GM19395 (cell line): ENCODE results near the gene GRM2.

Source experiments
- ATAC-seq: cut with Tn5 transposase; IDR thresholded peaks from one replicate; pipeline ENCODE4 v1.9.1; 2021; ENCODE audit warnings: mild to moderate bottlenecking, moderate library complexity; ENCODE audit not compliant: unreplicated experiment

GRM2 gene

DNA sequence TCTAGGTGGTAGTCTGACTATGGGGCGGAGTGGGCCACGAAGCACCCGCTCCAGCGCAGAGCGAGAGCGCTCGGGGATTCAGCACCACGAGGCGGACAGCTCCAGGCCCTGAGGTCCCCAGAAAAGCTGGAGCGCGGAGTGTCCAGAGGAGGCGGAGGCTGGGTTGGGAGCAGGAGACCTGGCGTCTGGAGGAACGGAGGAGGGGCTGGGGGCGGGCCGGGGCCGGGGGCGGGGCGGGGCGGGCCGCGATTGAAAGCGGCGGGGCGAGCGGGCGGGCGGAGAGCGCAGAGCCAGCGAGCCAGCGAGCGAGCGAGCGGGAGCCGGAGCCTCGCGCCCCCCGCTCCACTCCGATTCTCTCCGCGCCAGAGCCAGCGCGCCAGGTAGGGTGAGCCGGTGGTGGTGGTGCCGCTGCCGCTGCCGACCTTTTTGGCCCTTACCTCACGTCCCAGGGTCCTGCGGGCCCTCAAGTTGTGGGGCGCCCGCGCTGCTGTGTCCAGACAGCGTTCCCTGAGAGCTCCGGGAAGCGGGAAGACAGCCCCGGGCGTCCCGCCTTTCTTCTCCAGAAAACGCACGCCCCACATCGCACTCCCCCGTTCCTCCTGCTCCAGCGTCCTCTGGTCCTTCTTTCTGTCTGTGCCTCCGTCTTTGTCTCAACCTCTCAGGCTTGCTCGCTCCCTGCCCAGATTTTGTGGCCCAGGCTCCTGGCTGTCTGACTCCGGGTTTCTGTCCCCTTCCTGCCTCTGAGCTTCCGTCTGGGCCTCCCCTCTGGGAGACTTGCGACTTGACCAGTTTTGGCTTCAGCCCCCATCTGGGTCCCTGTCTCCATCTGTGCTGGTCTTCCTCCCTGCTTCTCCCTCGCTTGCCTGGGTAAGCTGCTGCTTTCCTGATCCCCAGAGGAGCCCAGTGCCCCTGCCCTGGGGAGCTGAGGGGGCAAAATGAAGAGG lies at the start of gene GRM2:
Gene GRM2, plus strand, starts transcription at position 281 of the 944 bp plus-strand sequence. CDS start 1,916 bp downstream, outside the sequence.
- ATAC-seq: no peak

DNA sequence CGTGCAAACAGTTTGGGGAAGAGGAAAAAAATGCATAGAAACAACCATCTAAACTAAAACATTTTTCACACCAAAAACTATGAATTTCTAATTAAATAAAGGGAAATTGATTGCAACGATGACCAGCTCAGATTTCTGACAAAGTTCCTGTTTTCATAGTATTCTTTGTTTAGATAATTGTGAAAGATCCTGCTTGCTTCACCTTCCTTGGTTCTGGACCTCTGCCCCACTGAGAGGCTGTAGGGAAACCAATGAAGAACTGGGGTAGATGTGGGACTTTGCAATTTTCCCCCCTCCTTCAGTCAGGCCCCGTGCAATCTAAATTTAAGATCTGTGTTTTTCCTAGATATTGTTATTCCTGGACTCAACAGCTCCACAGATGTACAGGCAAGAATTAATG lies 49.6 kb upstream of the GRM2 start:
- no peak for ATAC-seq

DNA sequence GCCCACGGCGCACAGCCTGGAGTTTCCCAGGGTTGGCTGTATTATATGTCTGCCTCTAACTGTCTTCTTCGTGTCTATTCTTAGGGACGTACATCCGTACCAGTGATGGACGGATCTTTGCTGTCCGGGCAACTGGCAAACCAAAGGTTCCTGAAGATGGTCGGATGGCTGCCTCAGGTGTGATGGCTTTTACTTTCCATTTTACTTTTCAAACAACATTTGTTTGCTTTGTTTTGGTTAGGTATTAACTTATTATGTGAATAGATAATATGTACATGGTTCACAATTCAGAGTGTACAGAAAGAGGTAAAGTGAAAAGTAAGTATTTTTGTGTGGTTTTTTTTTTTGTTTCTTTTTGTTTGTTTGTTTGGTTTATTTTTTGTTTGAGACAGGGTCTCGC lies 46.9 kb upstream of the GRM2 start:
- ATAC-seq: no peak

DNA sequence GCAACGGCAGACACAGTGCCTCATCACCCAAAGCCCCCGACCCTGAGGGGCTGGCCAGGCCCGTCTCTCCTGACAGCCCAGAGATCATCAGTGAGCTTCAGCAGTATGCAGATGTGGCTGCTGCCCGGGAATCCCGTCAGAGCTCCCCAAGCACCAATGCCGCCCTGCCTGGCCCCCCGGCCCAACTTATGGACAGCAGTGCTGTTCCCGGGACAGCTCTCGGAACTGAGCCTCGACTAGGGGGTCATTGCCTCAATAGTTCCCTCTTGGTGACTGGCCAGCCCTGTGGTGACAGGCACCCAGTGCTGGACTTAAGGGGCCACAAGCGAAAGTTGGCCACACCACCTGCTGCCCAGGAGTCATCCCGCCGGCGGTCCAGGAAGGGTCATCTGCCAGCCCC lies 44.4 kb upstream of the GRM2 start:
- no peak for ATAC-seq

DNA sequence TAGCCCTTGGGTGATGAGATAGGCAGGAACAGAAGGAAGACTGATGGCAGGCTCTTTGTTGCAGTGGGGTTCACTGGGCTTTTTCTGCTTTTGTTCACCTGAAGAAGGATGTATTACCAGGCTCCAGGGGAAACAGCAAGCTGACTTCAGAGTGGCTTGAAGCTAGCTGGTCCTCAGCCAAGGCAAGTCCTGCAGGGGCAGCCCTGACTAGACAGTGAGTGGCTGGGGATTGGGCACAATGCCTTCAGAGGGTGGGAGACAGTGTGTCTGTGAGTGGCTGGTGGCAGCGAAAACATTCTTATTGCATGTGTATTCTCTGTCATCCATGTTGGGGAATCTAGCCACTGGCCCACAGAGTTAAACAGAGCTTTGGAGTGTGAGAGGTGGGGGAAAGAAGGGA lies 38.1 kb upstream of the GRM2 start:
- ATAC-seq: no peak

DNA sequence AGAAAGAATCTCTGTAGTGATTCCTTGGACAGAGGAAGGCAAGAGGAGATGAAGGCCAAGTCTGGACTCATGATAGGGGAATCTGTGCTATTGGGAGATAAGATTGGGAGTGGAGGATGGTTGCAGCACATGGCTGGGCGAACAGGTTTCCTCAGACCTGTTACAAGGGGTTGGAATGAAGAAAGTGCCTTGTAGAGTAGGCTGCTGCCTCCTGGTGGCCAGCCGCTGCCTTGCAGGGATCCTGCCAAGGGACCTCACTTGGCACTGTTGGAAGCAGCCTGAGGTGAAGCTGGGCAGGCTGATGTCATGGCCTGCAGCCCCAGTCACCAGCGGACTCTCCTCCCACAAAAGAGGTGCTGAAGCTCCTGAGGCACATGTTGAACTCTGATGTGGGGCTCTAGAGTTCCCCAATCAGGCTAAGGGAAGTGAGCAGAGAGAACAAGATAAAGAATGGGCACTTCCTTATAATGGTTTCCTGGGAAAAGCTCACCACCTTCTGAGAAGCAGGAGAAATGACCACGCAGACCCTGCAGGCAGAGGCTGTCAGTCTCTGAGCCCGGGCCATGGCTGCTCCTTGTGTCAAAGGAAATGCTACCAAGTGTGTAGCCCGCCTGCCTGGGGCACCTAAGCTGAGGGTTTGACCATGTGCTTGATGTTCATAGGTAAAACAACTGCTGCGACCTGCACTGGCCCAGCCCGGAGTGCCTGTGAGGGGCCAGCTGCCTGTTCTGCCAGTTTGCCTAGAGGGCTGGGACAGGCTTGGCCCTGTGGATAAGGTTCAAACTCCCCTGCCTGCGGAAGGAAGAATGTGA lies 37.4 kb upstream of the GRM2 start:
- ATAC-seq: no peak

DNA sequence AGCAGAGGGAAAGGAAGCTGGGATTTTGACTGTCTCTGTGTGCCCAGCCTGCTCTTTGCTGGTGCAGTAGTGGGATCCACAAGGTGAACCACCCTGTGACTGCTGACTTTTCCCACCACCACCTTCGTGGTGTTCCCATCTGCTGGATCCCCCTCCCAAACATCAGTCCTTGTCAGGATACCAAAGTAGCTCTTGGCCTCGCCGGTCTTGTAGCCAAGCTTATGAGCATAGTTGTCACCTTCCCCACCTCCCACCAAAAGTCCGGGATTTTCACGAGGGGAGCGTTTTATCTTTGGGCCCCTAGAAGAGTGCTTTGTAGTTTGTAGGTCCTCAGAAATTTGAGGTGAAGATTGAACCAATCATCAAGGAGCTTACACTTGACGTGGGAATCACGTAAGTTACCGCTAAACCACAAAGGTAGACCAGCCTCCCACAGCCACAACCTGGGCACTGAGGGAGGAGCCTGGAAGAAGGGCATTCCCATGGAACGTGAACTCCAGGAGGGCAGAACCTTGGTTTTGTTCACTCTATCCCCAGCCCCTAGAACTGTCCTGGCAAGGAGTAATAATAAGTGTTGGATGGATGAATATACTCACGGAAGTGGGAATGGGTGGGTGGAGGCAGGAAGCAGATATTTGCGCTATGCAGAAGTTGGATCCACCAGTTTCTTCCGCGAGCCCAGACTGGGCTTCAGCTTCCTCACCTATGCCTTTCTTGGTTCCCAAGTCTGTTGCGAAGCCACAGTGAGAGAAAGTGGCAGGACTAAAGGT lies 36.6 kb upstream of the GRM2 start:
- no peak for ATAC-seq

DNA sequence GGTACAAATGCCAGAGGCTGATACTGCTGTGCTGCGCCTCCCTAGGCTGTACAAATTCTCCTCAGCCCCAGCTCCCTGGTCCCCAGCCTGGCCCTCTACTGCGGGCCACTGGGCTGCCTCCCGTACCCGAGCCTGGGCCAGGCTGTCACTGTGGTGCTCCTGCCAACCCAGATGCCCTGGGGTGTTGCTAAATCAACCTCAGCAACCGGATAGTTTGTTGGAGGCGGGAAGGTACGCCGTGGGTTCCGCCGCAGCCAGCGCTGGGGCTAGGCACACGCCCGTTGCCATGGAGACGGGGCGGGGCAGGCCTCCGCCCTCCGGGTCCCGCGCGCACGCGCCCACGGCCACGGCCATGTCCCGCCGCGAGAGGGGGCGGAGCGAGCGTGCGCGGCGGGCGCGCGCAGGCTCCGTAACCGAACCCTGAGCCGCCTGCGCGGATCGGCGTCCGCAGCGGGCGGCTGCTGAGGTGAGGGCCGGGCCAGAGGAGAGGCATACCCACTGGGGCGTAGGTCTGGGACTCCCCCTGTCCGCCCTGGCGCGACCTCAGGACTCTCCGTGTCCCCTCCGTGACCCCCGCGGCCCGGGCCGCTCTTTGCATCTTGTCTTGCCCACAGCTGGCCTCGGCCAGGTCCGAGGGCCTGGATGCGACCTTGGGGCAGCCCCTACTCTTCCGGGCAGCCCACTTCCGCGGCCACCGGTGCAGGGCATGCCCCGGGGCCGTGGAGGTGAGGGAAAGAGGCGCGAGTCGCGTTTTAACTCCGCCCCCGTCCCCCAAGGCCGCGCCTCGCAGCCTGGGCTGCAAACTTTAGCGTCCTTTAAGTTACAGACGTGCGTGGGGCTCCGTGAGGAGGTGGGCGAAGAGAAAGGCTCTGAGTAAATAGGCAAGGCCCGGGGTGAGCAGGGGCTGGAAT lies 35.8 kb upstream of the GRM2 start, which contains the start of gene TEX264:
Gene TEX264, plus strand, starts transcription at position 430 of the 911 bp plus-strand sequence. CDS start 3,053 bp downstream, outside the sequence.
- peak; percentile 70 for ATAC-seq

DNA sequence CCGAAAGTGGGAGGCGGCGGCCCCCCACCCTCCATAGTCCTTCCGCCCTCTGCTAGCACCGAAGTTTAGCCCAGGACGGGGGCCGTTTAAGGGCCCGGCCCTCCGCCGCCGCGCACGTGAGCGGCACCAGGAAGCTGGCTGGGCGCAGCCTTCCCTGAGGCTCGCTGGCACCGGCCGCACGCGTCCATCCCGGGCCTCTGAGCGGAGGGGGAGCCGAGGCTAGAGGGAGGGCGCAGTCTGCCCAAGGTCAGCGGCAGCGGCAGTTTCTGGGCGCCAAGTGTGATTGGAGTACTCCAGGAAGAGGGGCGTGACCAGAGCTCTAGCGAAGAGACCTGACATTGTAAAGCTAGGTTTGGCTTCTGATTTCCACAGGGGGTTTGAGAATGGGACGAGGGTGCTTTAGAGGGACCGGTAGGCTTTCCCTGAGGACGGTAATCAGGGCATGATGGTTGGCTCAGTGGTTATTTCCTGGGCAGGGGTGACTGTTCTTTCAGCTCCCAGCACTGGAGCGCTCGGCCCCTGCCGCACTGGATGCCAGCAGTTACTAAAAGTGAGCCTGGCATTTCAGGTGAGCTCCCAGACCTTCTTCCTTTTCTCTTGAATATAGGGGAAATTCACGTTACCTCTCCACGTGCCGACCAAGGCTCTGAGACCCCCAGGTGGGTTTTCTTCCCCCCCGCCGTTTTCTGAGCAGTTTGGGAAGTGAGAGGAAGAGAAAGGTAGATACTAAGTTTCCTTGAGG lies 35.0 kb upstream of the GRM2 start:
- peak; percentile 57 for ATAC-seq

DNA sequence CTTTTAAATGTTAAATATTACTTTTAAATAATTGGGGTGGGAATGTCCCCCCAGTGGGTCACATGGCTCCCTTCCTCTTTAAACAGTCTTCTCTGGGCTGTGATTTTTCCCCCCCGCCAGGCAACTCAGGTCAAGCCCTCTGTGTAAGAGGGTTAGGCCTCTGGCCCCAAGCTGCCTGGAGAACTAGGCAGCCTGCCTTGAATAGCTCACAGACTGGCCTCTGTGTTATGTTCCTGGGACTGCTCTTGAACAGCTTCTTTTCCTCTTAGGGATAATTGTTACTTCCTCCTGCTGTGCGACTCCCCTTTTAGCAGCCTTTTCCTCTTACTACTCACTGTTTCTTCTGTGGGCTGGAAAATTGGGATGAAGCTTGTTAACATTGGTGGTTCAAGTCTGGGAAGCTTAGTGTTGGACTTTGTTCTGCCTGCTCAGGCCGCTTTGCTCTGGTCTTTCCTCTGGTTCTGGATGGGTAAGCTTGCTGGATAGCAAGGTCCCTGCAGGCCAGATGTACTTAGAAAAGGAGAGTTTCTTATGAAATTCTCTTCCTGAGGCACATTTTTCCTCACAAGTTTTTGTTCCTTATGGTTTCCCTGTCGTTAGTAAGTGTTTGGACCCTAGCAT lies 33.6 kb upstream of the GRM2 start:
- no peak for ATAC-seq

DNA sequence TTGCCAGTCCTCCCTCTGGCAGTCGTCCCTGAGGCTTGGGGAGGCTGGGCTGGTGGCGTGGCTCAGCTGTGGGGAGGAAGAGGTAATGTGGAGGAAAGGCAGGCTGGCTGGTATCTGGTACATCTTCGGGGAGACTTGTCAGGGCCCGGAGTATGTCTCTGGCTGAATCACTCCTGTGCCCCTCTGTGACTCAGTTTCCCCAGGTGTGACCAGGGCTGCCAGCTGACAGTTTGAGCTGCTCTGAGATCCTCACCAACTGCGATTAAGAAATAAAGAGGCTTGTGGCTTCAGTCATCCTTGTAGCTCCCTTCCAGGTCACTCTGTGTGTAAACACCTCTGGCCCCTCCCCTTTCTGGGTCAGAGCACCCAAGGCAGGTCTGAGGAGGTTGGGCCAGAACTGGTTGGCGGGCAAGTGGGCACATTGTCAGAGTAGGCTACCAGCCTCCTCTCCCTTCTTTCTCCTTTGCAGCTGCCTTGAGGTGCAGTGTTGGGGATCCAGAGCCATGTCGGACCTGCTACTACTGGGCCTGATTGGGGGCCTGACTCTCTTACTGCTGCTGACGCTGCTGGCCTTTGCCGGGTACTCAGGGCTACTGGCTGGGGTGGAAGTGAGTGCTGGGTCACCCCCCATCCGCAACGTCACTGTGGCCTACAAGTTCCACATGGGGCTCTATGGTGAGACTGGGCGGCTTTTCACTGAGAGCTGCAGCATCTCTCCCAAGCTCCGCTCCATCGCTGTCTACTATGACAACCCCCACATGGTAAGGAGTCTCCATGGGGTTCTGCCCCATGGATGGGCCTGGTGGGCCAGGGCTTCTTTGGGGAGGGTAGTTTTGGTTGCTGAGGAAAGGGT lies 32.8 kb upstream of the GRM2 start:
- no peak for ATAC-seq

DNA sequence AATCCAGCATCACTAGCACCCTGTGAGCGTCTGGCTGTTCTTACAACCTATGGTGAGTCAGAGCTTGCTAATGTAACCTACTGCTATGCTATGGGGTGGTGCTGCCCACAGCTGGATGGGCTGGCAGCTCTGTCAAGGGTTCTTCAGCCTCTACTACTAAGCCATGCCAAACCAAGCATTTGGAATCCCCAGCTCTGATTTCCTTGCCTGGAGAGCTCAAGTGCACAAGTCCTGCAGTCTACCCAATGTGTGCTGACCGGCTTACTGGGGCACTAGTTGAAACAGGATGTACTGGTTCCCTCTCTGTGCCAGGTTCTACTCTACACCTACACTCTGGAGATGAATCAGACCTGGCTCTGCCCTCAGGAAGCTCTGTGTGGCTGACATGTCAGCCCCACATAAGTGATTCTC lies 31.7 kb upstream of the GRM2 start:
- ATAC-seq: no peak

DNA sequence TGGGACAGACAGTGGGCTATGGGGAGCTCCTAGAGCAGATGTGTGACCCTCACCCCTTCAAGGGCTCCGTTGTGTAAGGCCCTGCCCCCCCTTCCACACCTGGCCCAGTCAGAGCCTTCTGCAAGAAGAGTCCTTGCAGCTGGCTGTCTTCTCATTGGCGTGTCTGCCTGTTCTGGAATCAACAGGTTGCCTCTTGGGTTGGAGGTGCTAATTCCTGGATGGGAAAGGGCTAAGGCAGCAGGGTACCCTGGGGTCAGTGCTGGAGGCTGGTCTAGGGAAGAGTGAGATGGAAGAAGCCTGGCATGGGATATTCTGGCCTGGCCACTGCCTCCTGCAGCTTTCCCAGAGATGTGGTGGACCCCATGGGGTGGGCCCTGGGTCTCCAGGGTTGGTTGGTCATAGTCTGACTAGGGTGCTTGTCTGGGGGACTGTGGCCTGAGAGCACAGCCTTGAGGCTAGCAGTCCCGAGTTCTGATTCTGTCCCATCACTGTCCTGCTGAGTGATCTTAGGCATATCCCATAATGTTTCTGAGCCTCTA lies 30.7 kb upstream of the GRM2 start:
- no peak for ATAC-seq

DNA sequence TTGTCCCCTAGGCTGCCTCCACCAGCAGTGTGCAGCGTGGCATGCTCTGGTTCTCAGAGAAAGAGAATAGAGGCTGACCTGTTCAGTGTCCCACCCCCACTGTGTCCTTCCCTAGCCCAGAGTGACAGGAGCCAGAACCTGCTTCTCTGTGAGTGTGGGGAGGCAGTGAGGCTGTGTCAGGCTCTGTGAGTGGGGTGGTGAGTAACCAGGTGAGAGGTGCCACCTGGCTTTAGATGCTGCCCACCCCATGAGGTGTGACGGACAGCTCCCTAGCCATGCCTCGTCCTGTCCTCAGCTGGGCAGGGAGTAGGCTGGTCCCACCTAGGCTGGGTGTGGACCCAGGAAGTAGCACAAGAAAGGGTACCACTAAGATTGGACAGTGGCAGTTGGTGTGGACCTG lies 29.5 kb upstream of the GRM2 start:
- no peak for ATAC-seq

DNA sequence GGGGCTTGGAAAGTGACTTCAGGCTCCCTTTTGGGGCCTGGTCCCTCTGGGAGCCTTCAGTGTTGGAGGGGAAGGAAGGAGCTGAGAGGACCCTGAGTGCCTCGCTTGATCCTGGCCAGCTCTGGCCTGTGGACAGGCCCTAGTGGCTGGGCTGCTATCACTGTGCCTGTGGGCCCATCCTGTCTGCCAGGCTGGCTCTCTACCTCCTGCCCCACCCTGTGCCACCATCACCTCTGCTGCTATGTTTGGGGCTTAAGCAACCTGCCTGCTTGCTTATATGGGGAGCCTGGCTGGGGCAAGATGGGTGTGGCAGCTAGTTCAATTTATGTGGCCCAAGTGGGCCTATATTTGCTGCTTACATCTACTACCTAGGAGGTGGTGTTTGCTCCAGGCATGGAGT lies 28.7 kb upstream of the GRM2 start:
- no peak for ATAC-seq

DNA sequence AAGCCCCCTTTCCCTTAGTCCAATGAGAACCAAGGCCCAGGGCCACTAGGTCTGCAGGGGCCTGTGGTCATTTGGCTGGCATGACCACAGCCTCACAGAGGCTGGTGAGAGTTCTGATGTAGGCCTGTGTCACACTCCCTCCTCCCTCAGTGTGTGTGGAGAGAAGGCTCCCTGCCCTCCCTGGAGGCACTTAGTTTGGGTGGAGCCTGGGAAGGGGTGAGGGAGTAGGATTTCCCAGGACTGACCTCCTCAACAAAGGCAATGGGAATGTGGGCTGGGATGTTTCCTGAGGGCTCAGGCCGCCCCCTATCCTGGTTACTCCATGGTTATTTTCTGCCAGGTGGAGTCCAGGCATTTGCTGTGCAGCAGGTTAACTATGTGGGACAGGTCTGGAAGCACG lies 28.2 kb upstream of the GRM2 start:
- no peak for ATAC-seq

DNA sequence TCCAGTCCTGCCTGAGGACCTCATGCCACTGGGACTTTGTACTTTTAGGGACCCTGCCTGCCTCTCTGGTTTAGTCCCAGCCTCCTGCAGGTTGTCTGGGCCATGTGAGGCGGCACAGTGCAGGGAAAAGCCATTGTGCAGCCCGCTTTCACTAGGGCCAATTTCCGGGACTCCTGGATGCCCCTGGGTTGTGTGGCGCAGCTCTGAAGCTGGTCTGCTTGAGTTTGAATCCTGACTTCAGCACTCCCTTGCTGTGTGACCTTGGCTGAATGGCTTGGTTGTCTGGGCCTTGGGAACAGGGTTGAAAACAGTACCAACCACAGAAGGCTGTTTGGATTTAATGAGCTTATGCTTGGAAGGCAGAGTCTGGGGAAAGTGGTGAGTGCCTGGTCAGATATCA lies 27.6 kb upstream of the GRM2 start:
- no peak for ATAC-seq

DNA sequence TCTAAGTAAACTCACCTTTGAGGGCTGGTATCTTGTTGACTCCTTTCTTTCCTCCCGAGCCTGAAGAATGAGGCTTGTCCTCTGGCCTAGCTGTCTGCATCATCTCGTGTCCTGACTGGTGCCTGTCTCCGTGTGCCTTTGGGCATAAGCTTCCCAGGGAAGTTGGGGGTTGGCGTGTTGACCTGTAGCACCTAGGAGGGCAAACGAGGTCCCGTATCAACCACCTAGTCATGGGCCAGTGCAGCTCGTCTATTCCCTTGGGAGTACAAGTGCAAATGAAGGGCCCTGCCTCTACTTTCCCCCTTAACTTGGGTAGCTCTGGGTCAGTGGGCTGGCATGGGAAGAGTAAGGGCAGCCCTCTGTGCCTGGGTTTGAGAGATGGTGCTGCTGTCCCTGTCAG lies 27.1 kb upstream of the GRM2 start:
- no peak for ATAC-seq
